Stimulated activated memory B cell treated with anti-CD40 and anti-IgM and Interleukin-4, amounts not matched to agents 10 μg/mL and 1 μg/mL and 100 μg/mL, for 72 hours (primary cell): ENCODE measurements around the gene GTF2I.
"Not testable (repeated sequence)": the region's sequence is repeated elsewhere in the genome, so short reads cannot be mapped to it uniquely, and the experiment has no call there.

ENCODE experiments used
- ATAC-seq: fragments of 150-1000 bp; cut with Tn5 transposase; 2 replicates; pipeline ENCODE4 v1.10.0; 2021
- H3K27ac Mint-ChIP-seq: one replicate; pipeline ENCODE4 v1.8.0; 2022; ENCODE audit warnings: mild to moderate bottlenecking, mixed read lengths
- H3K27me3 Mint-ChIP-seq: one replicate; pipeline ENCODE4 v1.8.0; 2022; ENCODE audit warnings: mixed read lengths
- H3K36me3 Mint-ChIP-seq: one replicate; pipeline ENCODE4 v1.8.0; 2022; ENCODE audit warnings: mixed read lengths
- H3K4me1 Mint-ChIP-seq: one replicate; pipeline ENCODE4 v1.8.0; 2022; ENCODE audit warnings: mixed read lengths
- H3K4me3 Mint-ChIP-seq: one replicate; pipeline ENCODE4 v1.8.0; 2022; ENCODE audit warnings: mild to moderate bottlenecking, moderate library complexity, mixed read lengths
- H3K9me3 Mint-ChIP-seq: one replicate; pipeline ENCODE4 v1.8.0; 2022; ENCODE audit warnings: mixed read lengths

GTF2I gene

DNA sequence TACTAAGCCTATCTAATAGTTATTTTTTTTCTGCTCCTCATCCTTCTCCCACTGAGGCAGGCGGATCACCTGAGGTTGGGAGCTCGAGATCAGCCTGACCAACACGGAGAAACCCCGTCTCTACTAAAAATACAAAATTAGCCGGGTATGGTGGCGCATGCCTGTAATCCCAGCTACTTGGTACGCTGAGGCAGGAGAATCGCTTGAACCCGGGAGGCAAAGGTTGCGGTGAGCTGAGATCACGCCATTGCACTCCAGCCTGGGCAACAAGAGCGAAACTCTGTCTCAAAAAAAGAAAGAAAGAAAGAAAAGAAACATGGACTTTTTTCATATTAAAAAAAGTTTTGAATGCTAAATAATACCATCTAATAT lies 6.4 kb upstream of the GTF2I start:
- Mint-ChIP-seq H3K4me3 (peak overlapping the region; percentile 80), H3K27ac (peak overlapping the region; percentile 92), H3K4me1 (peaks cover 41% of the 10 kb centered on the region)
- H3K9me3 Mint-ChIP-seq, ATAC-seq, H3K36me3 Mint-ChIP-seq, H3K27me3 Mint-ChIP-seq: not testable (repeated sequence)

DNA sequence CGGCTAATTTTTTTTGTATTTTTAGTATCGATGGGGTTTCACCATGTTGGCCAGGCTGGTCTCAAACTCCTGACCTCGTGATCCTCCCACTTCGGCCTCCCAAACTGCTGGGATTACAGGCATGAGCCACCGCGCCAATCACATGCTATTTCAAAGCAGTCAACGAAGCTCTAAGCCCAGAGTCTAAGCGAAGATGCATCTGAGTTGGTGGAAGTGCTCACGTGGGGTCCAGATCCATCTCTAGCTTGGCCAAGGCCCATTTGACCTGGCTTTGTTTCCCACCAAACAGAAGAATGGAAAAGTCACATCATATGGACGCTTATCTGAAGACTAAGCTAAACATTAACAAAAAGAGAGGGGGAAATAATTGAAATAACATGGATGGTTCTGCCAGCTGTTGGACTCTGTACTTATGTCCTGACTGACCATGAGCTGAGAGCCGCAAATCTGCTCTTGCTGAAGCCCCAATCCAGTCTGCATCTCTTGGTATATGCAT lies 3.8 kb upstream of the GTF2I start:
- no peaks in the 10 kb centered on the region for H3K36me3 Mint-ChIP-seq
- H3K4me1 Mint-ChIP-seq = peaks cover 46% of the 10 kb centered on the region
- no peak overlapping the region for H3K4me3 Mint-ChIP-seq
- no peaks in the 10 kb centered on the region for H3K9me3 Mint-ChIP-seq
- no peak overlapping the region for H3K27ac Mint-ChIP-seq
- H3K27me3 Mint-ChIP-seq = no peaks in the 10 kb centered on the region
- ATAC-seq = no peak

DNA sequence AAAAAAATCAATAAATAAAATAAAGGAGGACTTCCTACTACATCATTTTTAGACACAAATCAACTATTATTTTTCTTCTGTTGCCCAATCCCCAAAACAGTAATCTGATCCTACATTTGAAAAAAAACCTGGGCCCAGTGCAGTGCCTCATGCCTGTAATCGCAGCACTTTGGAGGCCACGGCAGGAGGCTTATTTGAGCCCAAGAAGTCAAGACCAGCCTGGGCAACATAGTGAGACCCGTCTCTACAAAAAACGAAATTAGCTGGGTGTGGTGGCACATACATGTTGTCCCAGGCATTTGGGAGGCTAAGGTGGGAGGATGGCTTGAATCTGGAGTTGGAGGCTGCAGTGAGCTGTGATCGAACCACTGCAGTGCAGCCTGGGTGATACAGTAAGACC lies 2.7 kb upstream of the GTF2I start:
- peak overlapping the region; percentile 99 for H3K27ac Mint-ChIP-seq
- ATAC-seq = no peak
- no peak overlapping the region for H3K4me3 Mint-ChIP-seq
- no peaks in the 10 kb centered on the region for H3K36me3 Mint-ChIP-seq
- H3K9me3 Mint-ChIP-seq = no peaks in the 10 kb centered on the region
- peaks cover 47% of the 10 kb centered on the region for H3K4me1 Mint-ChIP-seq
- no peaks in the 10 kb centered on the region for H3K27me3 Mint-ChIP-seq

DNA sequence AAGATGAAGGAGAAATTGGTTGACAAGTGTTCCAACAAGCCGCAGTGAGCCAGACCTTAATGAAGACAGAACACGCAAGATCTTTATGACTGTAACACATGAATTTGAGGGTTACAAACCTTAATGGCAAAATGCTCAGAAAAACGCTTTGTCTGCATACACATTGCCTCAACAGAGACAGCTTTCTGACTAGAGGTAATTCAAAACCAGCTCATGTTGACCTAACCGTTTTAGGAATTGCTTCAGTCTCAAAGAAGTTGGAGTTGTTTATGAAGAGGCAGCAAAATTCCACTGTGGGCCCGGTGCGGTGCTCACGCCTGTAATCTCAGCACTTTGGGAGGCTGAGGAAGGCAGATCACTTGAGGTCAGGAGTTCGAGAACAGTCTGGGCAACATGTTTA lies 2.2 kb upstream of the GTF2I start:
- ATAC-seq = no peak
- peak overlapping the region; percentile 99 for H3K27ac Mint-ChIP-seq
- H3K36me3 Mint-ChIP-seq = no peaks in the 10 kb centered on the region
- no peaks in the 10 kb centered on the region for H3K27me3 Mint-ChIP-seq
- peaks cover 47% of the 10 kb centered on the region for H3K4me1 Mint-ChIP-seq
- peak overlapping the region; percentile 92 for H3K4me3 Mint-ChIP-seq
- H3K9me3 Mint-ChIP-seq = no peaks in the 10 kb centered on the region

DNA sequence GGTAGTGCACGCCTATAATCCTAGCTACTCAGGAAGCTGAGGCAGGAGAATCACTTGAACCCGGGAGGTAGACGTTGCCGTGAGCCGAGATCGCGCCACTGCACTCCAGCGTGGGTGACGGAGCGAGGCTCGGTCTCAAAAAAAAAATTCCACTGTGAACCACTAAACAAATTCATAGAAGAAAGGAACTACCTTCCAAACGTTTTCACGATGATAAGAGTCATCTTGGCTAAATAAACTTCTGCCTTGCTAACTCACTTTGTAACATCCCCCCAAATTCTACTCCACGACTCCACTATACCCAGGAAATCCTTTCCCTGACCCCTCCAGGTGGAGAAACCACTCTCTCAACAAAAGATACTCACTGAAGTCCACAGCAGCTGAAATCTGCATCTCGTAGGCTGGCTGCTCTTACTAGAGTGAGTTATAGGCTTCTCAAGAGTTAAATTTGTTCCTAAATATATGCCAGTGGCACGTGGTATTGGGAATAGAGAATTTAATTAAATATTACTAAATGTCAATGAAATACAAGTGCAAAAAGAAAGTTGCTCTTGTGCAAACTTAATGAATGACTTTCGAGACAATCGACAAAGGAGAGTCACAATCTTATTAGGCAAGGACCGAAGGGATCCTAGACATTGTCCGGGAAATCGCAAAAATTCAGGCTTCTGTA lies 1.6 kb upstream of the GTF2I start:
- H3K4me1 Mint-ChIP-seq = peaks cover 47% of the 10 kb centered on the region
- no peak for ATAC-seq
- H3K36me3 Mint-ChIP-seq = no peaks in the 10 kb centered on the region
- H3K4me3 Mint-ChIP-seq = peak overlapping the region; percentile 92
- peak overlapping the region; percentile 99 for H3K27ac Mint-ChIP-seq
- no peaks in the 10 kb centered on the region for H3K9me3 Mint-ChIP-seq
- H3K27me3 Mint-ChIP-seq = no peaks in the 10 kb centered on the region

DNA sequence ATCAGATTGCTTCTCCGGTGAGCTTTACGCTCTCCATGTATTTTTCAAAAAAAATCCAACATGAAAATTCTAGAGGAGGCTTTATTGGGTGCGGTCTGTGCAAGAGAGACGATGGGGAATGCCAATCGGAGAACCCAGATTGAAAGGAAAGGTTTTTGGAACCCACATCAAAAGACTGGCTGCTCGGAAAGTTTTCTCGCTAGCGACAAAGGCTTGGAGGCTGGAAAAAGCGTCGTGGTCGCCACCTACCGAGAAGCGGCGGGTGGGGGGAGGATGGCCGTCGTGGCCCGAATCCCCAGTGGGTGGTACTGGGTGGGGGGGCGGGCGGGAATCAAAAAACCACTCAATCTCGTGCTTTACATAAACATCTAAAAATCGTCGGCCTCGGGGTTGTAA lies 1.1 kb upstream of the GTF2I start:
- peak overlapping the region; percentile 99 for H3K27ac Mint-ChIP-seq
- ATAC-seq = no peak
- H3K9me3 Mint-ChIP-seq = no peaks in the 10 kb centered on the region
- H3K27me3 Mint-ChIP-seq = no peaks in the 10 kb centered on the region
- H3K4me3 Mint-ChIP-seq = peak overlapping the region; percentile 92
- H3K36me3 Mint-ChIP-seq = no peaks in the 10 kb centered on the region
- peaks cover 49% of the 10 kb centered on the region for H3K4me1 Mint-ChIP-seq

DNA sequence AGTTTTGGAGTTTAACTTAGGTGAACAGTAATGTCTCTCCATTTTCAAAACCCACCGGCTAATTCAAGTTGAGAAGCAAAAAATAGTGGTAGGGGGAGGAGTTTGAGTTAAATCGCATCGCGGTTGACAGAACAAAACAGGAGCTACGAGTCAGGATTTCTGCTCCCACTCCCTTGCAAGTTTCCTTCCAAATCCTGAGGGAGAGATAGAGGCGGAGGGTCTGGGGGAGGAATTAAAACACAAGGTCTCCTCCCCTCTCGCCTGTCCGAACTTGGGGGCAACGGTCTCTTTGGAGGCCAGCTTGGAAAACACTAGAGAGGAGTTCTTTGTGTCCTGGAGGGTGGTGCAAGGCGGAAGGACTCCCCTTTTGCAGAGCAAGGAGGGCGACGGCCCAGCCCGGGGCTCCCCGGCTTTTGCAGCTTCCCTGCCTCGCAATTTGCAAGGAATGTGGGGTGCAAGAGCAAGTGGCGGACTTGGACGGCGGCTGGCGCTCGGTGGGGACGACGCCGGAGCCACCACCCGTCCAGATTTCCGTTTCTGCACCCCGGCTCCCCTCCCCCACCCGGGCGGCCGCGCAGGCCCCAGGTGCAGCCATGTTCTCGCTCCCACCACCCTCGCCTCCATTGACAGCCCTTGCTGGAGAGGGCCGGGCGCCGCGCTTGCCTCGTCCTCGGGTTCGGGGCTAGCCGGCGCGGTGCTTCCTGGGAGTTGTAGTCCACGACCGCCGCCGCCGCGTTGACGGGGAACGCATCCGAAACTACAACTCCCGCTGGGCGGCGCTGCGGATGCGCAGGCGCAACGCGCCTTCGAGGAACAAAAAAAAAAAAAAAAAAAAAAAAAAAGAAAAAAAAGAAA lies 454 bp upstream of the GTF2I start:
- peak overlapping the region; percentile 99 for H3K27ac Mint-ChIP-seq
- peak; percentile 86 for ATAC-seq
- H3K9me3 Mint-ChIP-seq = no peaks in the 10 kb centered on the region
- H3K36me3 Mint-ChIP-seq = no peaks in the 10 kb centered on the region
- peaks cover 54% of the 10 kb centered on the region for H3K4me1 Mint-ChIP-seq
- H3K27me3 Mint-ChIP-seq = no peaks in the 10 kb centered on the region
- peak overlapping the region; percentile 92 for H3K4me3 Mint-ChIP-seq

DNA sequence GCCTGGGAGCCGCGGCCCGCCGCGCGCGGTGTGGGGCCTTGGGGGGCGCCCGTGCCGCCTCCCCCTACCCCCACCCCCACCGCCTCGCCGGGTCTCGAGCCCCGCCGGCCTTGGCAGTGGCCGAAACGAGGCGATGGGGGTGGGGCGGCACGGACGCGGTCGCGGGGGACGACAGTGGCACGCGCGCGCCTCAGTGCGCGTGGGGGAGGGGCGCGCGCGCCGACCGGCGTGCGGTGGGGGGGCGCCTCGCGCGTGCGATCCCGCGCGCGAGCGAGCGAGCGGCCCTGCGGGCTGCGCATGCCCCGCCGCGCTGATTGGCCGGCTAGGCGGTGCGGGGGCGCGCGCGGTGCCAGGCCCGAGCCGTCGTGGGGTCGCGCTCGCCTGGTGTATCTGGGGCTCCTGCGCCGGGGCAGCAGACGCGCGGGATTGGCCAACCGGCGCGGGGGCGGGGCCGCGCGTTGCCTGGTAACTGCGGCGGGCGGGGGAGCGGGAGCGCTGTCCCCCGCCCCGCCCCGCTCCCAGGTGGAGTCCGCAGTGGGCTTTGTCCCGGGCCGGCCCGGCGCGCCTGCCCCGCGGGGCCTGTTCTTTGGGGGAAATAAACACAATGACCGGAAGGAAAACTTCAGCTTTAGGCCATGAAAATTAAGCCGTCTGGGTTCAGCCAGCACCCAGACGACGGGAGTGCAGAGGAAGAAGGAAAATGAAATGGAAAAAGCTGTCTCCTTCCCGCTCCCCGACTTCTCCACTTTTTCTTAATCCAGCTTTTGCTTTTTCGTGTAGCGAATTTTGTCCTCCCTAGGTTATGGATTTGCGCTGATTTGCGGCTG lies 873 bp downstream of the GTF2I start:
- peak overlapping the region; percentile 99 for H3K27ac Mint-ChIP-seq
- H3K27me3 Mint-ChIP-seq = no peaks in the 10 kb centered on the region
- H3K9me3 Mint-ChIP-seq = no peaks in the 10 kb centered on the region
- H3K36me3 Mint-ChIP-seq = no peaks in the 10 kb centered on the region
- H3K4me3 Mint-ChIP-seq = peak overlapping the region; percentile 92
- H3K4me1 Mint-ChIP-seq = peaks cover 65% of the 10 kb centered on the region
- ATAC-seq = peak; percentile 82

DNA sequence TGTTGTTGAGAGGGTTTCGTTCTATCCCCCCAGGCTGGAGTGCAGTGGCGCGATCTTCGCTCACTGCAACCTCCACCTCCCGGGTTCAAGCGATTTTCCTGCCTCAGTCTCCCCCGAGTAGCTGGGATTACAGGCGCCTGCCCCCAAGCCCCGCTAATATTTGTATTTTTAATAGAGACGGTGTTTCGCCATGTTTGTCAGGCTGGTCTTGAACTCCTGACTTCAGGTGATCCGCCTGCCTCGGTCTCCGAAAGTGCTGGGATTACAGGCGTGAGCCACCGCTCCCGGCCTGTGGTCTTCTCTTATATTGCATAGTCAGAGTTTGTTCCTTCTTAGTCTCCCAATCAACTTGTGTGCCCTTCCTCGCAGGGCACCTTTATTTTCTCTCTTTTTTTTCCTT lies 2.7 kb downstream of the GTF2I start:
- H3K4me3 Mint-ChIP-seq = peak overlapping the region; percentile 87
- ATAC-seq, H3K36me3 Mint-ChIP-seq, H3K9me3 Mint-ChIP-seq, H3K27me3 Mint-ChIP-seq: not testable (repeated sequence)
- peaks cover 77% of the 10 kb centered on the region for H3K4me1 Mint-ChIP-seq
- peak overlapping the region; percentile 99 for H3K27ac Mint-ChIP-seq

DNA sequence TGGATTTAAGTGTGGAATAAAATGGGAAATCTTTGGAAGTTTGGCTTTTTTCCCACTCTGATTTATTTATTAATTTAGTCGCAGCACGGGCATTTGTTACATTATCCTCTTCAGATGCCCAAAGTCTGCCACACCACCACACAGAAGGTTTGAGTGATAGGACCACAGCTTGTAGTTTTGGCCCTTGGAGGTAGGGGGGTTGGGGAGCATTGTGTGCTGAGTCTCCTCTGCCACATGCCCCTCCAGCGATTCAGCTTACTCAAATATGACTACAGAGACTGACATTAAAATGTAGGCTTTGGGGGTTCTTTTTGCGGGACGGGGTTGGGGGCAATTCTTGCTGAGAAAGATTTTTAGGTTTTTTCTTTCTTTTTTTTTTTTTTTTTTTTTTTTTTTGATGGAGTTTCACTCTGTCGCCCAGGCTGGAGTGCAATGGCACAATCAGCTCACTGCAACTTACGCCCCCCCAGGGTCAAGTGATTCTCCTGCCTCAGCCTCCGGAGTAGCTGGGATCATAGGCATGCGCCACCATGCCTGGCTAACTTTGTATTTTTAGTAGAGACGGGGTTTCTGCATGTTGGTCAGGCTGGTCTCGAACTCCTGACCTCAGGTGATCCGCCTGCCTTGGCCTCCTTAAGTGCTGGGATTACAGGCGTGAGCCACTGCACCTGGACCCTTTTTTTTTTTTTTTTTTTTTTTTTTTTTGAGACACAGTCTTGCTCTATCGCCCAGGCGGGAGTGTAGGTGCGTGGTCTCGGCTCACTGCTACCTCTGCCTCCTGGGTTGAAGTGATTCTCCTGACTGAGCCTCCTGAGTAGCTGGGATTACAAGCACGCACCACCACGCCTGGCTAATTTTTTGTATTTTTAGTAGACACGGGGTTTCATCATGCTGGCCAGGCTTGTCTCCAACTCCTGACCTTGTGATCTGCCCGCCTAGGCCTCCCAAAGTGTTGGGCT lies 4.6 kb downstream of the GTF2I start:
- Mint-ChIP-seq H3K27ac (peak overlapping the region; percentile 99), H3K4me3 (peak overlapping the region; percentile 87), H3K4me1 (peaks cover 81% of the 10 kb centered on the region), H3K36me3 (peaks cover 24% of the 10 kb centered on the region)
- H3K27me3 Mint-ChIP-seq, H3K9me3 Mint-ChIP-seq, ATAC-seq: not testable (repeated sequence)

DNA sequence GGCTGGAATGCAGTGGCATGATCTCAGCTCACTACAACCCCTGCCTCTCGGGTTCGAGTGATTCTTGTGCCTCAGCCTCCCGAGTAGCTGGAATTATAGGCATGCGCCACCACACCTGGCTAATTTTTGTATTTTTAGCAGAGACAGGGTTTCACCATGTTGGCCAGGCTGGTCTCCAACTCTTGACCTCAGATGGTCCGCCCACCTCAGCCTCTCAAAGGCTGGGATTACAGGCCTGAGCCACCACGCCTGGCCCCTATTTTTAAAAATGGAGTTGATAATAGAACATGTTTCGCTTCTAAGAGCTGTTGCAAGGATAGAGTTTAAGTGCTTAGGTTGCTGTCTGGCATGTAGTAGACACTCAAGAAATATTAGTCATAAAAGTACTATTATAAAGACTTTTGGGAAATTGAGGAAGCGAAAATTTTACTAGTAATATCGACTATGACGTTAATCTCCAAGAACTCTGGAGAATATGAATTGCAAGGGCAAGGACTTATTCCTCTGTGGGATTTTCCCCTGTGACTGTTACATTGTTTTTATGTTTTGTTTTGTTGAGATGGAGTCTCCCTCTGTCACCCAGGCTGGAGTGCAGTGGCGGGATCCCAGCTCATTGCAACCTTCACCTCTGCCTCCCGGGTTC lies 7.9 kb downstream of the GTF2I start:
- no peak overlapping the region for H3K4me3 Mint-ChIP-seq
- peak; percentile 59 for ATAC-seq
- H3K27ac Mint-ChIP-seq = peak overlapping the region; percentile 87
- H3K36me3 Mint-ChIP-seq = peaks cover 36% of the 10 kb centered on the region
- peaks cover 77% of the 10 kb centered on the region for H3K4me1 Mint-ChIP-seq
- H3K9me3 Mint-ChIP-seq = no peaks in the 10 kb centered on the region
- no peaks in the 10 kb centered on the region for H3K27me3 Mint-ChIP-seq

DNA sequence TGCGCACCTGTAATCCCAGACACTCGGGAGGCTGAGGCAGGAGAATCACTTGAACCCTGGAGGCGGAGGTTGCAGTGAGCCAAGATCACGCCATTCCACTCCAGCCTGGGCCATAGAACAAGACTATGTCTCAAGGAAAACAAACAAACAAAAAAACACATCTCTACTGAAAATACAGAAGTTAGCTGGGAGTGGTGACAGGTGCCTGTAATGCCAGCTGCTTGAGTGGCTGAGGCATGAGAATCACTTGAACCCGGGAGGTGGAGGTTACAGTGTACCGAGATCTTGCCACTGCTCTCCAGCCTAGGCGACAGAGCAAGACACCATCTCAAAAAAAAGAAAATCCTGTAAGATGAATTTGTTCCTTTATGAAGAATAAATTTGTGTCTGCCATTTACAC lies 9.5 kb downstream of the GTF2I start:
- ATAC-seq, H3K9me3 Mint-ChIP-seq, H3K4me3 Mint-ChIP-seq, H3K27me3 Mint-ChIP-seq: not testable (repeated sequence)
- Mint-ChIP-seq H3K4me1 (peaks cover 74% of the 10 kb centered on the region), H3K27ac (peak overlapping the region; percentile 87), H3K36me3 (peaks cover 36% of the 10 kb centered on the region)

DNA sequence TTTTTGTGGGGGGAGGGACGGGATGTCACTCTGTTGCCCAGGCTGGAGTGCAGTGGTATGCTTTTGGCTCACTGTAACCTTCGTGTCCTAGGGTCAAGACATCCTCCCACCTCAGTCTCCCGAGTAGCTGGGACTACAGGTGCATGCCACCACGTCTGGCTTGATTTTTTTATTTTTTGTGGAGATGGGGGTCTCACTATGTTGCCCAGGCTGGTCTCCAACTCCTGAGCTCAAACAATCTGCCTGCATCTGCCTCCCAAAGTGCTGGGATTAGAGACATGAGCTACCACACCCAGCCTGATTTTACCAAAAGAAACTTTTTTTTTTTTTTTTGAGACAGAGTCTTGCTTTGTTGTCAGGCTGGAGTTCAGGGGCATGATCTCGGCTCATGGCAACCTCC lies 10.0 kb downstream of the GTF2I start:
- not testable (repeated sequence) for H3K9me3 Mint-ChIP-seq, H3K27me3 Mint-ChIP-seq, H3K4me3 Mint-ChIP-seq, ATAC-seq
- Mint-ChIP-seq H3K36me3 (peaks cover 36% of the 10 kb centered on the region), H3K27ac (peak overlapping the region; percentile 87), H3K4me1 (peaks cover 72% of the 10 kb centered on the region)

DNA sequence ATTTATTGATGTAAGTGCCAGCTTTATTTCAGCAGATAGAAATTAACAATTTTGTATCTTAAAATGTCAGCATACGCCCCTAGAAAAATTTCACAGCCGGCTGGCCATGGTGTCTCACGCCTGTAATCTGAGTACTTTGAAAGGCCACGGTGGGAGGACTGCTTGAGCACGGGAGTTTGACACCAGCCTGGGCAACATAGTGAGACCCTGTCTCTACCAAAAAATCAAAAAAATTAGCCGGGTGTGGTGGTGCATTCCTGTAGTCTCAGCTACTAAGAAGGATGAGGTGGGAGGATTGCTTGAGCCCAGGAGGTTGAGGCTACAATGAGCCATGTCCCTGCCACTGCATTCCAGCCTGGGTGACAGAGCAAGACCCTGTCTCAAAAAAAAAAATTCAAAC lies 14.1 kb downstream of the GTF2I start:
- Mint-ChIP-seq H3K4me3 (no peak overlapping the region), H3K36me3 (peaks cover 18% of the 10 kb centered on the region), H3K27ac (no peak overlapping the region), H3K4me1 (peaks cover 55% of the 10 kb centered on the region), H3K27me3 (no peaks in the 10 kb centered on the region), H3K9me3 (no peaks in the 10 kb centered on the region)
- no peak for ATAC-seq
